Thoracic aorta (tissue), 2 donors: ENCODE results near the gene CPN2. TPM values are rescaled to one million over a fixed set of nuclear protein-coding genes. Genes with fewer than 3 reads are reported as not detected.

Experiments
- ATAC-seq: fragments of 150-250 bp; one replicate; pipeline ENCODE4 v1.8.0; 2017; ENCODE audit warnings: low read depth; ENCODE audit not compliant: insufficient number of reproducible peaks, low FRiP score
- DNase-seq: peaks from one replicate; pipeline ENCODE4 v3.0.0-alpha.2; 2020; ENCODE audit warnings: low spot score
- H3K27ac ChIP-seq, 2 donors: fragments of 200-600 bp; sonication (generic); 1 replicate in 1 of 2; 2 replicates in 1 of 2; pipeline ENCODE4 v1.5.1; 2016; ENCODE audit warnings: mild to moderate bottlenecking in 2 of 2, moderate library complexity in 2 of 2
- H3K27me3 ChIP-seq: fragments of 200-600 bp; sonication (generic); replicated peaks from 2 replicates; pipeline ENCODE4 v1.6.0; 2016; ENCODE audit warnings: mild to moderate bottlenecking; ENCODE audit not compliant: insufficient read depth
- H3K36me3 ChIP-seq: fragments of 200-600 bp; sonication (generic); one replicate; pipeline ENCODE4 v1.5.1; 2016
- H3K4me1 ChIP-seq, 2 donors: fragments of 200-600 bp; sonication (generic); 1 replicate in 1 of 2; 2 replicates in 1 of 2; pipeline versions ENCODE4 v1.5.1 to v1.6.0; 2016; ENCODE audit warnings: low read depth in 2 of 2, mild to moderate bottlenecking in 1 of 2; ENCODE audit not compliant: control insufficient read depth in 1 of 2
- H3K4me3 ChIP-seq: fragments of 200-600 bp; sonication (generic); 2 replicates; pipeline ENCODE4 v1.5.1; 2016; ENCODE audit warnings: mild to moderate bottlenecking
- H3K9me3 ChIP-seq: fragments of 200-600 bp; sonication (generic); 2 replicates; pipeline ENCODE4 v1.5.1; 2016
- total RNA-seq, 2 donors: library from RNA; depleted of rRNA; stranded (reverse); fragments of >200 nt; gene quantifications; one replicate each; pipeline versions ENCODE4 v1.1.0 to v1.2.3, GENCODE V29; 2016
- TF ChIP-seq, protein P1 (sequence below): fragments of 200-600 bp; sonication (generic); IDR thresholded peaks from one replicate; pipeline ENCODE4 v1.5.1; 2019; ENCODE audit warnings: antibody characterized with exemption

CPN2 gene
- total RNA-seq, 2 donors from 2014 or later: not detected

DNA sequence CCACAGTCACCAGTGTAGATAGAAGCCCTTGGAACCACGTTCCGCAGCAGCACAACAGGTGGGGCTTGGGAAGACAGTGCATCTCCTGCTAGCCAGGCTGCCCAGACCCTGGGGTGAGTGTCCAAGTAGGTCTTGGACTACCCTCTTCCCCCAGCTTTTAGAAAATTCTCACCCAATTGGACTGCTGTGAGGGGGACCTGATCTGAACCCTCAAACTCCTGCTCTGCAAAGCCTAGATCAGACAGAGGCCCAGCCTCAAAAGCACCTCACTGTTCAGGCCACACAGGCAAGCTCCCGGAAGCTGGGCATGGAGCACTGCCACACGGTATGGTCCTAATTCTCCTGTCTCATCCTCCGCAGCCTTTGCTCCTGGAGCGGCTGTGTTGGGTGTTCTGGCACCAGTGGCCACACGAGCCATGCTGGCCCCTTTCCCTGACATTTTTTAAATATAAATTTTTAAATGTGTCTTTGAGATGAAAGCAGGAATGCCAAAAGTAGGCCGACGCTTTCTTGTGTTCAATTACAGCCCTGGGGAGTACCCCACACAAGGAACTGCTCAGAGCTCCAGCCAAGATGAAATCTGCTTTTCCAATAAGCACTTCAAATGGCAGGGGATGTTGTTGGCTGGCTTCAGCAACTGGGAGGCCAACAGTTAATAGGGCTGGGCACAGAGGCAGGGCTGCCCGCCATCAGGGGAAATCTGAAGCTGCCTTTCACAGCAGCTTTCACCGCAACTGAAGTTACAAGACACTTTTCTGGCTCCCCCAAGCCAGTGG, 40.9 kb downstream of the CPN2 start:
- H3K9me3 ChIP-seq: no peaks in the 10 kb centered on the region
- H3K27me3 ChIP-seq: no peaks in the 10 kb centered on the region
- H3K36me3 ChIP-seq: no peaks in the 10 kb centered on the region
- TF ChIP-seq, protein P1, sequence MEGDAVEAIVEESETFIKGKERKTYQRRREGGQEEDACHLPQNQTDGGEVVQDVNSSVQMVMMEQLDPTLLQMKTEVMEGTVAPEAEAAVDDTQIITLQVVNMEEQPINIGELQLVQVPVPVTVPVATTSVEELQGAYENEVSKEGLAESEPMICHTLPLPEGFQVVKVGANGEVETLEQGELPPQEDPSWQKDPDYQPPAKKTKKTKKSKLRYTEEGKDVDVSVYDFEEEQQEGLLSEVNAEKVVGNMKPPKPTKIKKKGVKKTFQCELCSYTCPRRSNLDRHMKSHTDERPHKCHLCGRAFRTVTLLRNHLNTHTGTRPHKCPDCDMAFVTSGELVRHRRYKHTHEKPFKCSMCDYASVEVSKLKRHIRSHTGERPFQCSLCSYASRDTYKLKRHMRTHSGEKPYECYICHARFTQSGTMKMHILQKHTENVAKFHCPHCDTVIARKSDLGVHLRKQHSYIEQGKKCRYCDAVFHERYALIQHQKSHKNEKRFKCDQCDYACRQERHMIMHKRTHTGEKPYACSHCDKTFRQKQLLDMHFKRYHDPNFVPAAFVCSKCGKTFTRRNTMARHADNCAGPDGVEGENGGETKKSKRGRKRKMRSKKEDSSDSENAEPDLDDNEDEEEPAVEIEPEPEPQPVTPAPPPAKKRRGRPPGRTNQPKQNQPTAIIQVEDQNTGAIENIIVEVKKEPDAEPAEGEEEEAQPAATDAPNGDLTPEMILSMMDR: no peak
- H3K4me1 ChIP-seq: peaks cover 0 to 25% of the 10 kb centered on the region in 2 donors
- no peak for ATAC-seq
- no peak overlapping the region for H3K27ac ChIP-seq
- DNase-seq: no peak
- no peak overlapping the region for H3K4me3 ChIP-seq

DNA sequence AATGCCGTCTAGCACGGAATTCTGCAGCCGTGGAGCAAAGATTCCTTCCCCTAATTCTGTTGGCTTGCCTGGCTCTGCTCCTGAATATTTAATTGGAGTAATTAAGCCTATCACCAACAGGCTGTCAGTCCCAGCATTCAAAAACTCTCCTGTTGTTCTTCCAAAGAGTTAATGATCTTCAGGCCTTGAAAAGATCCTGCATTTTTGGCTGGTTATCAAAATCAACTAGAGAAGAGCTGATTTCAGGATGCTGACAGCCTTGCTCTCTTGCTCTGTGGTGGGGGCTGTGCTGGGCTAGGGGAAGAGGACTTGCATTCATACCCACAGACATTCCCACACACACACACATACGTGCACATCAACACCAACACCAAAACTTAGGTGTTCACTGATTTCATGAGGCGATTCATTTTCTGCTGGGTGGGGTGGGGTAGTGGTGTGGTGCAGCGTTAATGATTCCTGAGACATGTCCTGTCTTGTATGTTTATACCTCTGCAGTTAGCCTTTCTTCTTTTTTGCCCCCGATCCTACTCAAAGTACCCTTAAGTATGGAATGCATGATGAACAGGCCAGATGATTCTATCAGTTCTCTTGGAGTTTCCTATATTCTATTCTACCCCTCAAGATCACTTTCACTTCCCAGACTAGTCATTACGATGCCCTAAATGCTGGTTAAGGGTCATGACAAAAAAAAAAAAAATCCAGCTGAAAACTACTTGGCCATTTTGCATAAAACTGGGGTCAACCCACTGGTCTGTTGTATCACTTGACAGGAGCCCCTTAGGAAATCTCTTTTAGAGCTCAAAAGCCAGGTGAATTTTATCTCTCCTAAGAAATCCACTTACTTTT, 42.3 kb downstream of the CPN2 start:
- TF ChIP-seq, protein P1: no peak
- Histone ChIP-seq H3K27ac (no peak overlapping the region), H3K9me3 (no peaks in the 10 kb centered on the region), H3K4me1 (peaks cover 0 to 17% of the 10 kb centered on the region in 2 donors), H3K27me3 (no peaks in the 10 kb centered on the region), H3K36me3 (no peaks in the 10 kb centered on the region), H3K4me3 (no peak overlapping the region)
- ATAC-seq (no peak), DNase-seq (no peak)

DNA sequence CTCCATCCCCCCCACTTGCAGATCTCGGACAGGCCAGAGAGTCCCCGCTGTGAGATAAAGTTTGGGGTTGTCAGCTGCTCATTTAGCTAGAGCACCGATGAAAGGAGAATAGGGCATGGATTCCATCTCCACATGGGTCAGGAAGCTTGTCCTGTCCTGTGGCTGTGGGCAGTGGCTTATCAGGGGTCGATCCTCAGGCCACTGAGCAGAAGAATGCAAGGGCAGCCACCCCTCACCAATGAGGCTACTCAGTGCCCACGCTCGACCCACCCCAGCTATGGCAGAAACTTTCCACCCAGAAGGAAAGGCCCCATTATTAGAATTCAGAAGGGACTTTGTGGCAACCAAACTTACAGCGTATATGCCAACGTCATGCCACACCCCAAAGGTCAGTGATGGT, 43.3 kb downstream of the CPN2 start:
- H3K4me1 ChIP-seq: peaks cover 0 to 8% of the 10 kb centered on the region in 2 donors
- no peaks in the 10 kb centered on the region for H3K9me3 ChIP-seq
- H3K27ac ChIP-seq: no peak overlapping the region
- ATAC-seq (no peak), DNase-seq (no peak)
- TF ChIP-seq, protein P1: no peak
- H3K36me3 ChIP-seq: no peaks in the 10 kb centered on the region
- H3K27me3 ChIP-seq: no peaks in the 10 kb centered on the region
- no peak overlapping the region for H3K4me3 ChIP-seq

DNA sequence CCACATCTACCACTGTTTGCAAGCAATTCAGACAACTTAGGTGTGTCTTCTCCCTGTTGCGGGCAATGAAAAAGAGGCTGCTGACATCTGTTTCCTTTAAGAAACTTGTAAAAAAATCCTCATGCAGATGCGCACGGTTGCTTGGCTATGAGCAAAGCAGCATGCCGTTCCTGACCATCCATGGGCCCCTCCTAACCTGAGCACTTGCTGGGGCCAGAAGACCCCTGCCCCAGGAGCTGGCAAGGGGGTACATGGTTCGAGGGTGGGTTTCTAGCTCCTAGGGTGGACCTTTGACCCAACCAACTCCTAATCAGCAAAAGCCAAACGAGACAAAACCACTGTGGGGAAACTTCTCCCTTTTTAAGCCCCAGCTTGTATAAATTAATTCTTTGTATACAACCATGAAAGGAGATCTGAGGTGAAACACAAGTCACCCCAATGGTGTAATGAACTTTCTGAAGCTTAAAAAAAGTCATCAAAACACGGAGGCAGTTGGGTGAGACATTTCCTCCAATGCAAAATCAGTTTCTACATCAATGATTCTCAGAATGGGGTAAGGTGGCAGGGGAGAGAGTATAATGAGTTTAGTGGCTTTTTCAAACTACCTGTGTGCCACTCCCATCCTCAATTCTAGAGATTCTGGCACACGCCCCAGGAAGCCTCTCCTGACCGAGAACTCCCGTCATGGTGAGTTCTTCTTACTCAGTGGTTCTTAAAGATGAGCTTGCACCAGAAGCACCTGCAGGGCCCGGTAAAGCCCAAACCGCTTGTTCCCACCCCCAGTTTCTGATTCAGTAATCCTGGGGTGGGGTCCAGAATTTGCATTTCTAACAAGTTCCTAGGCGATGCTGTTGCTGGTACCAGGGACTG, 44.1 kb downstream of the CPN2 start:
- TF ChIP-seq, protein P1: no peak
- H3K27me3 ChIP-seq: no peaks in the 10 kb centered on the region
- ATAC-seq (no peak), DNase-seq (no peak)
- no peaks in the 10 kb centered on the region for H3K9me3 ChIP-seq
- H3K4me3 ChIP-seq: no peak overlapping the region
- no peaks in the 10 kb centered on the region for H3K4me1 ChIP-seq
- no peaks in the 10 kb centered on the region for H3K36me3 ChIP-seq
- H3K27ac ChIP-seq: no peak overlapping the region
